Activated T-helper 2 cell treated with anti-CD3 and anti-CD28 coated beads, Interferon-gamma antibody, Interleukin-2, Interleukin-4, amounts not matched to agents 10 μg/mL and 5 μg/mL and 100 μg/mL, durations not matched to agents 14 hours and 24 hours and 36 hours (primary cell): Measurements from ENCODE around the gene SLC12A8. TPM values are rescaled to one million over a fixed set of nuclear protein-coding genes. Genes with fewer than 3 reads are reported as not detected.

ENCODE experiments used
- DNase-seq: peaks from one replicate; pipeline ENCODE4 v3.0.0; 2021; ENCODE audit warnings: low spot score
- H3K27ac Mint-ChIP-seq: one replicate; pipeline ENCODE4 v1.8.0; 2021; ENCODE audit warnings: mixed read lengths
- H3K27me3 Mint-ChIP-seq: one replicate; pipeline ENCODE4 v1.8.0; 2021; ENCODE audit warnings: low read depth, mixed read lengths
- H3K36me3 Mint-ChIP-seq: one replicate; pipeline ENCODE4 v1.8.0; 2021; ENCODE audit warnings: low read depth, mixed read lengths
- H3K4me1 Mint-ChIP-seq: one replicate; pipeline ENCODE4 v1.8.0; 2021; ENCODE audit warnings: low read depth, mixed read lengths
- H3K4me3 Mint-ChIP-seq: one replicate; pipeline ENCODE4 v1.8.0; 2021; ENCODE audit warnings: low read depth, mild to moderate bottlenecking, moderate library complexity, mixed read lengths
- H3K9me3 Mint-ChIP-seq: one replicate; pipeline ENCODE4 v1.8.0; 2021; ENCODE audit warnings: mixed read lengths
- intact Hi-C: fragments of 100-400 bp; cut with micrococcal nuclease; formaldehyde crosslinking; loops from one replicate; pipeline ENCODE4 v1.15.1; 2023
- total RNA-seq: library from RNA; stranded (reverse); gene quantifications from 2 replicates; pipeline ENCODE4 v1.2.3, GENCODE V29; 2022

Gene SLC12A8
- total RNA-seq, 1 donor from 2014 or later, result 1.3 TPM

GRCh38 chr3:125234831-125235230 lies 22.3 kb upstream of the SLC12A8 start:
- Mint-ChIP-seq H3K36me3 (peaks cover 63% of the 10 kb centered on the region), H3K4me3 (no peak overlapping the region), H3K27ac (no peak overlapping the region), H3K4me1 (peaks cover 18% of the 10 kb centered on the region), H3K9me3 (peaks cover 8% of the 10 kb centered on the region), H3K27me3 (no peaks in the 10 kb centered on the region)
- intact Hi-C loops, result loop anchor here (5.0 kb wide), 1 partner anchor 147 kb away; no protein-coding TSS in a partner anchor
- DNase-seq, result no peak

DNA sequence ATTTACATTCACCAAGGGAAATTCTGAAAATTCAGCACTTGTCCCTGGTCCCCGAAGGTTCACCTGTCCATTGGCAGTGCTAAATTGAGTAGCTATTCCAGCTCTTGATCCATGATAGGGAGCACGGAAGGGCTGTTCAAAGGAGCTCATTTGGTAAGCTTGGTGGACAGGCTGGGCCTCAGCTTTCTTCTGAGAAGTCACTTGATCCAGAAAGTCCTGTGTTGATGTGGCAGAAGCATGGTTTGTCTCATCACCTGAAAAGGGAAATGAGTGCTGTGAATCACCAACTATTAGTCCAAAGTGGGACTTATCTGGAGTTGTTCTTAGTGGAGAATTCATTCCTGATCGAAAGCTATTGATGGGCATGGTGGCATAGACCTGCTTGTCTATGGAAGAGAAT lies 19.9 kb upstream of the SLC12A8 start:
- Mint-ChIP-seq H3K36me3 (peaks cover 65% of the 10 kb centered on the region), H3K4me1 (peaks cover 18% of the 10 kb centered on the region), H3K4me3 (no peak overlapping the region), H3K27ac (peak overlapping the region; percentile 60), H3K27me3 (no peaks in the 10 kb centered on the region), H3K9me3 (peaks cover 8% of the 10 kb centered on the region)
- no peak for DNase-seq
- intact Hi-C loops, result loop anchor here (1.0 to 5.0 kb wide), 3 partner anchors 122 to 180 kb away; no protein-coding TSS in a partner anchor

GRCh38 chr3:125231895-125232294 lies 19.3 kb upstream of the SLC12A8 start:
- H3K27ac Mint-ChIP-seq, result peak overlapping the region; percentile 60
- intact Hi-C loops, result loop anchor here (1.0 to 5.0 kb wide), 4 partner anchors 76 to 180 kb away; no protein-coding TSS in a partner anchor

DNA sequence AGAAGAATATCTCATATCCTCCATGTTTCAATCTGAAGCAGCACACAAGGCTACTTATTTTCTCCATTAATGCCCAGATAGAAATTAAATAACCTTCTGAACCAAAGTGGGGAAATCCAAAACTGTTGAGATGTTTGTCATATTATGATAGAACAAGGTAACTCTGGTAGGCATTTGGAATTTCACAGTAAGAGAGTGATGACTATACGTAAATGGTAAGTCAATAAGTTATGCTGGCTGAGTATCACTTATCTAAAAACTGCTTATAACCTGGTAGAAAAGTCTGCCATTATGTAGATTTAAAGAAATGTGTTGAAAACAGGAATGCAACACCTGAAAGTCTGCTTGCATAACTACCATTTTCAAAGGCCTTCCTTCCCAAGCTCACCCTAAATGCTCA lies 17.2 kb upstream of the SLC12A8 start:
- H3K27me3 Mint-ChIP-seq, result no peaks in the 10 kb centered on the region
- intact Hi-C loops, result loop anchor here (5.0 kb wide), 1 partner anchor 153 kb away; no protein-coding TSS in a partner anchor
- H3K4me3 Mint-ChIP-seq, result no peak overlapping the region
- H3K9me3 Mint-ChIP-seq, result no peaks in the 10 kb centered on the region
- no peak overlapping the region for H3K27ac Mint-ChIP-seq
- DNase-seq, result no peak
- H3K4me1 Mint-ChIP-seq, result peaks cover 18% of the 10 kb centered on the region
- peaks cover 43% of the 10 kb centered on the region for H3K36me3 Mint-ChIP-seq

More at GRCh38 chr3:125231895-125232294, 19.3 kb upstream of the SLC12A8 start:
- Mint-ChIP-seq H3K9me3 (peaks cover 8% of the 10 kb centered on the region), H3K4me1 (peaks cover 18% of the 10 kb centered on the region), H3K36me3 (peaks cover 62% of the 10 kb centered on the region), H3K4me3 (no peak overlapping the region), H3K27me3 (no peaks in the 10 kb centered on the region)
- DNase-seq, result no peak

DNA sequence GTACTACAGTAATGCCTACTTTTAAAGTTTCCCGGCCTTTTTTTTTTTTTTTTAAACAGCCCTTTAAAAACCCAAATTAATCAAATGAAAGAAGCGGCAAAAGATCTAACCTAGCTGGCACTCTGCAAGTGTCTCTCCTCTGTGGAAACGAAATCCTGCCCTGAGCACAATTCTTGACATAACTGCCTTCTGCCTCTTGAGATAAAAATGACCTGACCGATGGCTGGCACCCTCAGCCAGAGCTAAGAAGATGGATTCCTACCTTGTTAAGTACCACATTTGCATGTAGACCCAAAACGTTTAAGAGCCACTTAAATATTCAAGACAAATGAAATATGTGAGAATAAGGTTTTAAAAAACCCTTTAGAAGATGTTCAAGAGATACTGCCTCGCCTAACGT lies 16.6 kb upstream of the SLC12A8 start:
- intact Hi-C loops, result no loop called here

DNA sequence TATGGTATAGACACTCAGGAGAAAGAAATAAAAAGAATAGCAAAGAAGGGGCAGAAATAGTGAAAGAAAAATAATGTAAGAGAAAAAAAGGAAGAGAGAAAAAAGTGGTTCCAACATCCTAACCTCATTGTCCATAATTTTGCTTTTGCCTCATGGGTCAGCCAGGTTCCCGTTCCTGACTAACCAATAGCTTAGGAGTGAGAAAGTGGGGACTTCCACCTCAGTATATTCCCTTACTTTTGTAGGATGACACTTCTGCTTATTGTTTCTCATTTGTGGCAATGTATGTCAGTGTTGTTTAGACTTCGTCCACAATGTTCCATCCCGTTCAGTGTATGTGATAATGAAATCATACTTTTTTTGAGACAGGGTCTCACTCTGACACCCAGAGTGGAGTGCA lies 9.3 kb upstream of the SLC12A8 start:
- H3K4me1 Mint-ChIP-seq, result peaks cover 11% of the 10 kb centered on the region
- no peaks in the 10 kb centered on the region for H3K27me3 Mint-ChIP-seq
- H3K9me3 Mint-ChIP-seq, result no peaks in the 10 kb centered on the region
- DNase-seq, result no peak
- no peak overlapping the region for H3K27ac Mint-ChIP-seq
- H3K36me3 Mint-ChIP-seq, result no peaks in the 10 kb centered on the region
- H3K4me3 Mint-ChIP-seq, result no peak overlapping the region
- intact Hi-C loops, result no loop called here

More for the DNA sequence above, 16.6 kb upstream of the SLC12A8 start:
- Mint-ChIP-seq H3K36me3 (peaks cover 43% of the 10 kb centered on the region), H3K9me3 (no peaks in the 10 kb centered on the region), H3K4me3 (no peak overlapping the region), H3K4me1 (peaks cover 18% of the 10 kb centered on the region), H3K27ac (no peak overlapping the region), H3K27me3 (no peaks in the 10 kb centered on the region)
- no peak for DNase-seq

- intact Hi-C loops, result no loop called here
- Mint-ChIP-seq H3K27ac (no peak overlapping the region), H3K9me3 (no peaks in the 10 kb centered on the region), H3K4me1 (peaks cover 11% of the 10 kb centered on the region), H3K36me3 (no peaks in the 10 kb centered on the region), H3K4me3 (no peak overlapping the region), H3K27me3 (no peaks in the 10 kb centered on the region)
- no peak for DNase-seq
Measured at GRCh38 chr3:125220727-125221429, 8.3 kb upstream of the SLC12A8 start.

DNA sequence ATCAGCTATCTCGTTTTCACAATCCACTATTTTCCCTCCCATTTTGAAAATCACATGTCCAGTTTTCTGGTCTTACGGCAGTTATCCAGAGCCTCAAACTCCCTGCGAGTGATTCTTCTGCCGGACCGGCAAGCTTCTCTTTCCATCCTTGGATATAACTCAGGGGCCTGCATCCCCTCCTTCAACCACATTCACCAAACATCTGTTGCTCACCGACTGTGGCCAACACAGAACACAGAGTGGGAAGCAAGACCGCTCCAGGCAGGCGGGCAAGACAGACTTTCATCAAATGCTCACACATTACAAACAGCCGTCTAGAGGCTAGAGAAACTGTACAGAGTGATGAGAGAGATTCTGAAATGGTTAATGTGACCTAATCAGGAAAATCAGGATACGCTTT lies 7.6 kb upstream of the SLC12A8 start:
- Mint-ChIP-seq H3K36me3 (no peaks in the 10 kb centered on the region), H3K9me3 (no peaks in the 10 kb centered on the region), H3K27ac (no peak overlapping the region), H3K27me3 (no peaks in the 10 kb centered on the region), H3K4me3 (no peak overlapping the region), H3K4me1 (peaks cover 11% of the 10 kb centered on the region)
- no peak for DNase-seq
- intact Hi-C loops, result no loop called here

DNA sequence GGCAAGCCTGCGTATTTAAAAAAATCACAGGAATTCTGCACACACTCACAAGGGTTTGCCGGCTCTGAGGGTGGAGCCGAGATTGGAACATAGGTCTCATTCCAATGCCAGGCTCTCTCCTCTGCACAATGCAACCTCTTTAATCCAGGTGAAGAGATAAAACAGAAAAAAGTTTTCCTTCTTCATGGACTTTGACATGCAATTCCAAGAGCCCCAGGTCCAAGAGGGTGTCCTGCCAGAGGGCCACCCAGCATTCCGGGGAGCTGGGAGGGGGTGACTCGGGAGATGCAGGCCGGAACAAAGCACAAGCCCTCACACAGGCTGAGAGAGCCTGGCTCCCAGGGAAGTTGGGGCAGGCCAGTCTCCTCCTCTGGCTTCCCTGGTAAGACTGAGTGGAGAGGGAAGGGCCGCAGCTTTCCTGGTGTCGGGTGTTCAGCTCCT lies 6.7 kb upstream of the SLC12A8 start:
- Mint-ChIP-seq H3K27ac (no peak overlapping the region), H3K27me3 (peaks cover 7% of the 10 kb centered on the region), H3K36me3 (no peaks in the 10 kb centered on the region), H3K4me3 (no peak overlapping the region), H3K9me3 (no peaks in the 10 kb centered on the region), H3K4me1 (peaks cover 20% of the 10 kb centered on the region)
- intact Hi-C loops, result no loop called here
- no peak for DNase-seq

- peaks cover 41% of the 10 kb centered on the region for H3K27me3 Mint-ChIP-seq
- peaks cover 11% of the 10 kb centered on the region for H3K4me1 Mint-ChIP-seq
- intact Hi-C loops, result no loop called here
- DNase-seq, result no peak
- no peak overlapping the region for H3K4me3 Mint-ChIP-seq
- H3K9me3 Mint-ChIP-seq, result no peaks in the 10 kb centered on the region
- H3K36me3 Mint-ChIP-seq, result no peaks in the 10 kb centered on the region
- H3K27ac Mint-ChIP-seq, result no peak overlapping the region
Measured at GRCh38 chr3:125214738-125215137, 2.2 kb upstream of the SLC12A8 start.

GRCh38 chr3:125213946-125214542 lies 1.5 kb upstream of the SLC12A8 start:
- intact Hi-C loops, result no loop called here
- peaks cover 11% of the 10 kb centered on the region for H3K4me1 Mint-ChIP-seq
- peaks cover 46% of the 10 kb centered on the region for H3K27me3 Mint-ChIP-seq
- H3K27ac Mint-ChIP-seq, result no peak overlapping the region
- H3K36me3 Mint-ChIP-seq, result no peaks in the 10 kb centered on the region
- DNase-seq, result no peak
- H3K9me3 Mint-ChIP-seq, result no peaks in the 10 kb centered on the region
- H3K4me3 Mint-ChIP-seq, result no peak overlapping the region

DNA sequence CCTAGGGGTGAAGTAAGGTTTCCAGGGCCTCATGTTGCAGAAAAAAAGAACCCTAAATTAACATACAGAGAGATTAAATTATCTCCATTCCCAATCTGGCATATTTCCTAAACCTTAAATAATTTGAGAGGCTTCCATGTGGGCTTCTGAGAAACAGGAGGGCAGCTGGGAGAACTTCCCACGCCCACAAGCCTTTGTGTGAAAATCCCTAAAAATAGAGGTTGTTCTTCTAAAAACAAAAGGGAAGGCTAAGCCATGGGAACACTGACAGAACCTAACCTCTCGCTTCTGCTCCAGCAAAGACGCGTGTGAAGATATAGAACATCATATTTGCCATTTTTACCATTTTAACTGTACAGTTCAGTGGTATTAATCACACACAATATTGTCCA lies 812 bp upstream of the SLC12A8 start:
- Mint-ChIP-seq H3K36me3 (no peaks in the 10 kb centered on the region), H3K27ac (no peak overlapping the region), H3K27me3 (peaks cover 51% of the 10 kb centered on the region), H3K9me3 (no peaks in the 10 kb centered on the region), H3K4me1 (peaks cover 11% of the 10 kb centered on the region), H3K4me3 (no peak overlapping the region)
- intact Hi-C loops, result no loop called here
- DNase-seq, result no peak

GRCh38 chr3:125212091-125212508 lies 448 bp downstream of the SLC12A8 start:
- no peak overlapping the region for H3K27ac Mint-ChIP-seq
- no peak overlapping the region for H3K4me3 Mint-ChIP-seq
- H3K9me3 Mint-ChIP-seq, result no peaks in the 10 kb centered on the region
- H3K4me1 Mint-ChIP-seq, result peaks cover 11% of the 10 kb centered on the region
- H3K36me3 Mint-ChIP-seq, result no peaks in the 10 kb centered on the region
- peaks cover 56% of the 10 kb centered on the region for H3K27me3 Mint-ChIP-seq
- DNase-seq, result no peak
- intact Hi-C loops, result no loop called here
